GM19043 (cell line): Measurements from ENCODE around the gene KCNN3.

Experiments
- ATAC-seq: cut with Tn5 transposase; IDR thresholded peaks from one replicate; pipeline ENCODE4 v1.9.1; 2021; ENCODE audit warnings: low read depth; ENCODE audit not compliant: unreplicated experiment

KCNN3 gene

DNA sequence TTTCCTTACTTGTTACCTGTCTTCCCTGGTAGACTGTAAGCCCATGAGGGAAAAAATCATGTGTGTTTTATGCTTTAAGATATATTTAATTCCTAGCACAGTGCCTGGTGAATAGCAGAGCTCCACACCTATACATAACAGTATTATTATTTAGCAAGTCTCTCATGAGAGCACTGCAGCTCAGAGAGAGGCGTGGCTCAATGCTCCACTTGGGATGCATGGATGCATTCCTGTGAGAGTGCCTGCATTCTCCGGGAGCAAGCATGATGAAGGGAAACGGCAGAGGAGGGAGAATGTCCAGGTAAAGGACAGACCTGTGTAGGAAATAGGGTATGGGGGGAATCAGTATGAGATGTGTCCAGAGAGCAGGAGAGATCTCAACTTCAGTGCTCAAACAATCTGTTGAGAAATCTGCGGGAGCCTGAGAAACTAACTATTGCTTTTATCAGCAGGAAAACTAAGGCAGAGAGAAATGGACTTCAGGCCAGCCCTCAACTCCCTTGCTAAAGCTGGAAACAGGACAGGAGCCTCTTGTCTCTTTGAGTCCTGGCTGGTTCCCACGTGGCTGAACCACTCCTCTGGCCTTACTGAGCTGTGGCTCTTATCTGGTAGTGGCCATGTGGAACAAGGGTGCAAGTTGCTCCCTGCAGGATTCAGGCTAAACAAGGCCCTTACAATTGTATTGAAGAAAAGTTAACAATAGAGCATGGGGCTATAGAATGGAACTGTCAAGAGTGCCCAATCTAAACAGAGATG is 113.1 kb downstream of the KCNN3 start:
- ATAC-seq, result no peak

DNA sequence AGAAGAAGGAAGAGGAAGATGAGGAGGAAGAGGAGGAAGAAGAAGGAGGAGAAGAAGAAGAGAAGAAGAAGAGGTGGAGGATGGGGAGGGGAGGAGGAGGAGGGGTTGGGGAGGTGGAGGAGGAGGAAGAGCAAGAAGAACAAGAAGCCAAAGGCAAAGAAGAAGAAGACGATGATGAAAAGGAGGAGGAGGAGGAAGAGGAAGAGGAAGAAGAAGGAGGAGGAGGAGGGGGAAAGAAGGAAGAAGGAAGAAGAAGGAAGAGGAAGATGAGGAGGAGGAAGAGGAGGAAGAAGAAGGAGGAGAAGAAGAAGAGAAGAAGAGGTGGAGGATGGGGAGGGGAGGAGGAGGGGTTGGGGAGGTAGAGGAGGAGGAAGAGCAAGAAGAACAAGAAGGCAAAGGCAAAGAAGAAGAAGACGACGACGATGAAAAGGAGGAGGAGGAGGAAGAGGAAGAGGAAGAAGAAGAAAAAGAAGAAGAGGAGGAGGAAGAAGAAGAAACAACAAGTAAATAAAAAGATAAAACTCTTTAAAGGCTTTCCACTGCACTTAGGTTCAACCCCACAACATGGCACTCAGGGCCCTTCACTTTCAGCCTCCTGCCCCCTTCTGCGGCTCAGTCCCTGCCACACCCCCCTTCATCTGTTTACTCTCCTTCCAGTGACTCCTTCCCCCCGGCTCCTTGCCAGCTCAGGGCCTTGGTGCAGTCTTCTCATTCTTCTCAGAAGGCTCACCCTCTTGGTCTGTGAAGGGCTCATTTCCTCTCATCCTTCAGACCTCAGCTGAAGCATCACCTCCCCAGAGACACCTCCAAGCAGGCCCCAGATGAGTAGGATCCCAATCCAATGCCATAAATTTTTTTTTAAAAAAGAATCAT is 114.0 kb downstream of the KCNN3 start:
- ATAC-seq, result no peak

DNA sequence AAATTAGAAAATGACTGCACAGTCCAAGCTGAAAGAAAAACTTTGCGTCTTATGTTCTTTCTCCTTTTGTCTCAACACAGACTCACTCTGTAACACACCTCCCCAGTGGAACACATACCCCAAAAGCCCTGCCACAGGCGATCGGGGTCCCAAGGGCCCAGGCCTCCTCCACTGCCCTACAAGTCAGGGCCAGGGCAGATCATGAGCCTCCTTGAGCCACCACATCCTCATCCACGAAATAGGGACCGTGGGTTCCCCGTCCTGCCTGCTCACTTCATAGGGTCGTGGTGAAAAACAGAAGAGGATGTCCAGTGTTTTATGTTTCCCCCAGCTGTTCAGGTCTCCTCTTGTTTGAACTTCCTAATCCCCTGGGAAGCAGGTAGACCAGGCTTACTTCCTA is 116.7 kb downstream of the KCNN3 start:
- ATAC-seq, result no peak

DNA sequence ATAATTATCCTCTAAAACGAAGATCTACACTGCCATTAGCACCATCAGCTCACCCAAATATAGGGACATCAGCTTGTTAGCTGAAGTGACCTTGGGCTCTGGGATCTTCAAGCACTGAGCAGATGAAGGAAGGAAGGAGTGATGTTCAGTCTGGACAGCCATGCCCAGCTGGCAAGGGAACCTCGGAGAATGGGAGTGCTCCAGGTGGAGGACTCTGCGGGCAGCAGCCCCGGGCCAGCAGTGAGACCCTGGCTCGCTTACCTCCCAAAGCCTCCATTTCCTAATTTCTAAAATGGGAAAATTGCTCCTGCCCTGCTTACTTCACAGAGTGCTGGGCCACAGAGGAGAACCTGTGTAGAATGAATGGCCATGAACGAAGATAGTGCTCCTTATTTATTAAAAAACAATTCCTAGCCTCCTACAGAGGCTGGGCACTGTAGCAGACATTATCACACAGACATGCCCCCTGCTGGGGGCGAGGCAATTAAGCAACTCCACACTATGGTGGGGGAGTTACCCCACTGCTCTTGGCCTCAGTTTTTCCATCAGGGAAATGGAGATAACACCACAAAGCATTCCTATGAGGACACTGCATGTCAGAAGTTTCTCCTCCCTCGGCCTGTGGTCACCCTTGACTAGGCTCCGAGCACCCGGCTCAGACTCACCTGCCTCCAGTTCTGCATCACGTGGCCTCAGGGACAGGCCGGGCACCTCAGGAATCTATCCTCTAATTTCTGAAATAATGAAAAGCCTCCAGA is 117.6 kb downstream of the KCNN3 start:
- ATAC-seq, result no peak

DNA sequence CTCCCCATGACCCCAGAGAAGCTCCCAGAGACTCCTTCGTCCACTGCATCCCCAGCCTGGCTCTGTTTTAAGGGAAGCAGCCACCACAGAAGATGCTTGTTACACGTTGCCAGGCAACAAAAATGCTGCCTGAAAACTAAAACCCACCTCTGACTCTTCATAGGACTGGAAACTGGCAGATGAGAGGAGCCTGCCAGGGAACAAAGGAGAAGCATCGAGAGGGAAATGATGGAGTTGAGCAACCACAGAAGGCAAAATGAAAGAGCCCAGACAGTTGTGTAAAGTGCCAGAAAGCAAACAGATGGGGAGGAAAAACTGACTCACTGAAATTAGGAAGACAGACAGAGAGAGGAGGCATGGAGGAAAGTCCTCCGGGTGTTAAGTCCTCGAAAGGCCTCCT is 118.4 kb downstream of the KCNN3 start:
- ATAC-seq, result no peak

DNA sequence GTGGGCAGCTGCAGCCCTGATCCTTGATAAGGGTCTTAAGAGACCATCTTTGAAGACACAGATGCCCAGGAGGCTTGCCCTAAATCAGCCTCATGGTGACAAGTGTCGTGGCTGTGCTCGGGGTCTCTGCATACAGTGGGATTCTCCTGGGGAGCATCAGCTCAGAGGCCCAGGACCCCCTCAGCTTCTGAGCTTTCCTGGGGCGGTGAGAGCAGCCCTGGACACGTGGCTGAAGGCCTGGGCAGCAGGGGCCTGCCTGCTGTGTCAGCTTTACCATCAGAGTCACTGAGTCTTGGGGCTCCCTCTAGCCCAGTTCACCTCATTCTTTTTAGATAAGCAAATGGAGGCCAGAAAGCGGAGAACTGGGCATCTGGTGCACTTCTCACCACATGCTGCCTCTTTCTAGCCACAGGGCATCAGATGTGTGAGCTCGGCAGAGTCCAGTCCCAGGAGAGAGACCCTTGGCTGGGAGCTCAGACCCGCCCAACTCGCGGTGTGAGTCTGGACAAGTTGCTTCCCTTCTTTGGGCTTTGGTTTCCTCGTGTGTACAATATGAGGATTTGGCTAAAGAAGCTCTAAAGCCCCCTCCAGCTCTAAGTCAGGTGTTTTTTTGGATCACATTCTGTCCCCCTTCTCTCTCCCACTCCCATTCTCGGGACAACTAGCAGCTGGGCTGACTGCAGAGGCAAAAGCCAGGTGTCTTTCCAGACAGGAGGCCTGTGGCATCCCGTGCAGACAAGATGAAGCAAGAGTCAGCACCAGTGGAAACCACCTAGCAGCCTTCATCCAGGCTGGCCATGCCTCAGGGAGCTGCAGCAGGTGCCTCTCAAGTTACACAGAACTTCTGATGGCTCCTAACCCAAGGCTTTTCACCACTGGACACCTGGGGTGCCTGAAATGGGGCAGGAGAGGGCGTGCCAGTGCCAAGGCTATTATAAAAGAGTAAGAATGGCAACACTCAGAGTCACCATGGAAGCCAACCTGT is 119.1 kb downstream of the KCNN3 start:
- ATAC-seq, result no peak

DNA sequence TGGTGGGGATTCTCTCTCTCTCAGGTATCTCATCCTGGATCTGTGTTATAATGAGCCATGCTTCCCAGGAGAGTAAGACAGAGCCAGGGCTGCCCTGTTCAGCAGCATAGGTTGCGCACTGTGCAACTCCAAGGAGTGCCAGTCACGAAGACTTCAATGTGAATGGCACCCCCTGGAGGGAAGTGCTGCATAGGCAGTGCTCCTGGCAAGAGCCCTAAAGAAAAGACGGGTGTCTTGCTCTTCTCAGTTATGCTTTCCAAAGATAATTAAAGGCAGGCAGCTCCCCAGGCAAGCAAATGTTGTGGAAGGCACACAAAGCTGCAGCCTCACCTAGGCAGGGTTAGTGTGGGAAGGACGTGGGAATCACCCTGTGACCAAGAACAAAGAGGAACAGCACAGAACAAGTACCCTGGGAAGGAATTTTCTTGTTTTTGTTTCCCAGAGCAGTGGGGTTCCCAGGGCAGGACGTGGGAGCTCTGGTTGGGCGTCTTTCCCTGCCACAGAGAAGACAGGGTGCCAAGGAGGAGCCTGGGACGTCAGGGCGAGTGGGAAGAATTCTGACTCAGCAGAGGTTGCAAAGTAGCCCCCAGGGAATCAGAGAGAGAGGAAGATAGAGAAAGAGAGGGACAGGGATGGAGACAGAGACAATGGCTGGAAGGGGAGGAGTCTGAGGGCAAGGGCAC is 120.9 kb downstream of the KCNN3 start:
- no peak for ATAC-seq

DNA sequence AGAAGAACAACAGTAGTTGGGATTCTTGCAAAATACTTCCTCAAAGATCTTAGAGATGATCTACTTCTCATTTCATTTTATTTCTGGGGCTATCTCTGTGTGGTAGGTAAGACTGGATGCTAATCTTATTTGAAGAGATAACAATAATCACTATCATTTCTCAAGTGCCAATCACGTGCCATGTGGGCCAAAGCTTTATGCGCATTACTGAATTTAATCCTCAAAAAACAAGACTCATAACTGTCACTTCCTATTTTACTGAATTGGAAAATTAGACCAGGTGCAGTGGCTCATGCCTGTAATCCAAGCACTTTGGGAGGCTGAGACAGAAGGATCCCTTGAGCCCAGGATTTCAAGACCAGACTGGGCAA is 121.7 kb downstream of the KCNN3 start:
- ATAC-seq, result no peak

DNA sequence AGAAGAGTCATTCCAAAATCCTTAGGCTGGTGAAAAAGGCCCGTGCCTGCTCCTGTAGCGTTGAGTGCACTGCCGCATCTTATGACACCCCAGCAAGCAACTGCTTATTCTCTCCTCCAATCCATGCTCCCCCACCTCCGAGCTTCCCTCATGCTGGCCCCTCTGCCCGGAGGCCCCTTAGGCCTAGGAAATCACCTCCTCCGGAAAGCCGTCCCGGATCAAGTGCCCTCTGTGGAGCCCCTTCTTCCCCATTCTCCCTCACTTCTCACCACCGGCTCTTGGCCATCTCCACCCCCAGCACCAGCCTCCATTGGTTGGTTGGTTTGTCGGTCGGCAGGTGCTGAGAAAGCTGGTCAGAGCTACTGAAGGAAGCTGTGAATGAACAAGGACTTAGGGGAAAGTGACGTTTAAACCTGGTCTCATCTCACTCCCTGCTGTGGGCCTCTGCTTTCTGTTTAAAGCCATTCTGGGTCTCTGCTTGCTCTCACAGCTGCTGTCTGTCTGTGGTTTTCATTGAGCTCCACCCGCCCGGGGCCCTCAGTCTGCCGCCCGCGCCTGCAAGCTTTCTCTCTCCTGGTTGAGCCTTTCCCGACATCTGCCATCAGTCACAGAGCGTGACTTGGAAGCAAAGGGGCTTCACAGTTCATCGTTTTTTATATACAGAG is 122.2 kb downstream of the KCNN3 start:
- peak; percentile 63 for ATAC-seq

DNA sequence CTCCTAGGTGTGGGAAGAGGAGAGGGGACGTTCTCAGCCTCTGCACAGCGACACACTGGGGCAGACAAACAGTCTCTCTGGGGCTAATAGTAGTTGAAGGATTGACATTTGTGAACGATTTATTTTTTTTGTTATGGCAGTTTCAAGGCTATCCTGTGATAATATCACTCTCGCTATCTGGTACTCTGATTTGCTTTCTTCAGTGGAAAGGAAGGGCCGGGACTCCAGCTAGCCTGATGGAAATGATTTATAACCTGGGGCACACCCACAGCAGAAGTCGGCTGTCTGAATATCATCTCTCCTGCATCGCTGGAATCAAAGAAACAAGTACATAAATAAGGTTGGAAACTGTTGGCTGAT is 122.7 kb downstream of the KCNN3 start:
- no peak for ATAC-seq

DNA sequence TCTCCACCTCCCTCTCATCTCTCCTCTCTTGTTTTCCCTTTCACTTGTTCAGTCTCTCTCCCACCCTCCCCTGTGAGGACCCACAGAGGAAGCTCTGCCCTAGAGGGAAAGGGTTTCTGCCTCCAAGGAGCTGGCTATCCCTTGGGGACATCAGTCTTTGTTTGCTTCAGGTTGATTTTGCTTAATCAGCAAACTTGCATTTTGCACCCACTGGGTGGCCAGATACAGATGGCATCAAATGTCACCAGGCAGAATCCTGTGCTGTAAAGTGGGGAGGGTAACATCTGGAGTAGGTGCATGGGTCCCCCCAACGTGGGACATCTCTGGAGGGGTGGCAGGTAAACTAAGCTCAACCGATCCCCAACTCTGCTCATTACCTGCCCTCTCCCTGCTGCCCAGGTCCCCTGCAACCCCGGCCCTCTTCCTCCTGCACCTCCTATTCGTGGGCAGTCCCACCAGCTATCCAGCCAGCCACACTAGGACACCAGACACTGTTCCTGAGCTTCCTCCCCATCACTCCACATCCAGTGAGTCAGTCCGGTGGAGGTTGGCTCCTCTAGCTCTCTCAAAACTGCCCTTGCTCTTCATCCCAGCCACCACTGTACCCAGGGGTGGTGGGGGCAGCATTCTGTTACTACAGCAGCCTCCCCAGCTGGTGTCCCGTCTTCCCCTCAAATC is 123.3 kb downstream of the KCNN3 start:
- no peak for ATAC-seq

DNA sequence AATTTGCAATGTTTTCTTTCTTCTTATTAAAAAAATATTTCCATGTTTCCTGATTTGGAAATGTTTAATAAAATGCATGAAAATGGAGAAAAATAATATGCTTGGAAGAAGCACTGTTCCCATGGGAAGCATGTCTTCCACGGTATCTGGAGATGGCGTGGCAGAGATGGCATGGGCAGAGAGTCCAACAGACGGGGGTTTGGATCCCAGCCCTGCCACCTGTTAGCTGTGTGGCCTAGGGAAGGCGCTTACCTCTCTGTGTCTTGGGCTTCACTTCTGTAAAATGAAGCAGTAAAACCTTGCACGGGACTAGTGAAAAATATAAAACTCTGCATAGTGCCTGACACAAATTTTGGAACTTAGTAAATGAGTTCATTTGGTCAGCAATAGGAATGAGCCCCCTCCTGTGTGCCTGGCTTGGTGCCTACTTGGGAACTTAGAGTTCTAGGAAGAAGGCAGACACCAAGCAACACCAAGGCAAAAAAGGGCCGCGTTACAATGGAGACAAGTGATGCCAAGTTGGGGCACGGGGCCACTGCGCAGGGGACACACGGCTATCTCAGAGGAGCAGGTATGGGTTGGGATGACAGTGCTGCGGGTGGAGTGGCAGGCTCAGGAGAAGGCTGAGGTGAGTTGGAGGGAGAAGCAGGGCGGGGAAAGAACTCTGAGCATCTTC is 124.2 kb downstream of the KCNN3 start:
- no peak for ATAC-seq

DNA sequence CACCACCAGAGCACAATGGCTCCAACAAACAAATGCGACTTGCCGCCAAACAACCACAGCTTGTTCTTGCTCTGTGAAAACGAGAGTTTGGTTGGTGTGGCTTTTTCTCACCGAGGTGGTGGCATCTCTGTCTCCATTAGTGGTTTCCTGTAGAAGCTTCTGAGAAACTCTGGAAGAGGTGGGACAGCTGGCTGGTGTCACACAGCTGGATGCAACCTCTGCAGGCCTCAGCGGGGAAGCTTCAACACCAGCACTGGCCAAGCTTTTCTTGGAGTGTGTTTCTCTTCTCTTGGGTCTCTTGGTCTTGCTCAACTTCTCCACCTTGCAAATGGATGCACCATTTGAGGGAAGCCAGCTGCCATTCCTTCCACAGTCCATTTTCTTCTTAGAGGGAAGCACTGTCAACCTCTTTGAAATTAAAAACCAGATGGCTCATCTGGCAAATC is 124.8 kb downstream of the KCNN3 start:
- no peak for ATAC-seq

DNA sequence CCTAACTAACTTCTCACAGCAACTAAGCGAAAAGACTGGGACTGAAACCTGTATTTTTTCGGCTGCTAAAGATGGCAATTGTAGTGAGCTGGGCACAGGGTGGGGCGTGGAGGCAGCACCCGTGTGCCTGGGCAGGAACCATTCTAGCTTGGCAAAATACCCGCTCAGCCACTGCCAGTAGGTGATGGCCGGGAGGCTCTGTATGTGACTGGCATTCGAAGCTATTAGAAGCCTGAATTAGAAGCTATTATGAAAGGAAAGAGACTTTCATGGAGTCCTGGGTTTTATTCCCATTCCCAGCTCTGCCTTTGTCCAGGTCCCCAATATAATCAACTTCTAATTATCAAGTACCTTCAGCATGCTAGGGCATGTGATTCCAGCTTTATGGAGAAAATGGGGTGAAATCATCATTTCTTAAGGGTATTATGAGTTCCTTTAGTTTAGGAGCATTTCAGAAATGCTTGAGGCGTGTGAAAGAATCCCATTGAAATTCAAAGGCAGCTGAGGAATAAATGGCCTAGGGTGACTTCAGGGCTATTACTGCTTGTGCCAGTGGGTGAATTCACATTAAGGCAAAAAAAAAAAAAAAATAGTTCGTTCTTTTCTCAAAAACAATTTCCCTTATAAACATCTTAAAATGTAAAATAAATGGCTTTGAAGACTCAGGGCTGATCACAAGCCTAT is 125.6 kb downstream of the KCNN3 start:
- no peak for ATAC-seq

DNA sequence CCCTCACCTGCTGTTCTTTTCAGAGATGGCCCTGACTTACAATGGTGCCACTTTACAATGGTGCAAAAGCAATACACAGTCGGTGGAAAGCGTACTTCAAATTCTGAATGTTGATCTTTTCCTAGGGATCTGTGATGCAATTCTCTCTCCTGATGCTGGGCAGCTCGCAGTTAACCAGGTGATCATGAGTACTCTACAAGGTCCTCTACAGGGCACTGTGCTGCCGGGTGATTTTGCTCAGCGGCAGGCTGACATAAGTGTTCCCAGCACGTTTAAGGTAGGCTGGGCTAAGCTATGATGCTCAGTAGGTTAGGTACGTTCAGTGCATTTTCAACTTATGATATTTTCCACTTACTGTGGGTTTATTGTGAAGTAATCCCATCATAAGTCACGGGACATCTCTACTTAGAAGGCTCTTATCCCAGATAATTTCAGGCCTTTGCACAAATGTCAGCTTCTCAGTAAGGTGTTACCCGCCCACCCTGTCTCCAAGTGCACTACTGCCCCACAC is 126.5 kb downstream of the KCNN3 start:
- no peak for ATAC-seq

DNA sequence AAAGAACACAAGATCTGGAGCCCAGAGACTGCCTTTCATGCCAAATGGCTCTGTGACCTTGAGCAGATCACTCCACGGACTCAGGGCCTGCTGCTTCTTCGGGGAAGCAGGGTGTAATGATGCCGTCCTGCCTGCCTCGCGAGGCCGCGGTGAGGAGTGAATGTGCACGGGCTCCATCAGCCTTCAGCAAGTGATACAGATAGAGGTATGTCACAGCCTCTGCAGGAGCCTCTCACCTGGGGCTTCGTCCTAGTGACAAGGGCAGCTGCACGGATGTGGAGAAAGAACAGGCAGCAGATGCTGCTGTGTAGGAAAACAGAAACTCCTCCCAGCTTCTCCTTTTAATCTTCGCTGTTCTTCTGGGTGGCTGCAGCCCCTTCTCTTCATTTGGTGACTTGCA is 127.5 kb downstream of the KCNN3 start:
- no peak for ATAC-seq
